IMR-90 (cell line): ENCODE measurements around the gene KCNT2. TPM values are rescaled to one million over a fixed set of nuclear protein-coding genes. Genes with fewer than 3 reads are reported as not detected.

Experiments used
- ATAC-seq: fragments of 200-7000 bp; cut with Tn5 transposase; 2 replicates; pipeline ENCODE4 v1.9.1; 2020; ENCODE audit warnings: low read depth, mild to moderate bottlenecking, moderate library complexity
- BruUV-seq: library from RNA; stranded (reverse); fragments of 400-500 nt; replicated peaks from 2 replicates; lab custom pipeline; 2021; lab: Mats Ljungman, UMichigan
- CTCF ChIA-PET: fragments of 300-600 bp; formaldehyde crosslinking; extraction: SDS; loops from one replicate; lab custom pipeline; 2021; ENCODE audit warnings: antibody characterized with exemption; lab: Yijun Ruan, JAX
- POLR2A ChIA-PET: fragments of 300-600 bp; sonication (Branson Sonifier 250); formaldehyde crosslinking; loops from one replicate; lab custom pipeline; 2022; ENCODE audit warnings: antibody characterized with exemption; ENCODE audit not compliant: unreplicated experiment; lab: Charles Lee
- DNase-seq: peaks from one replicate; pipeline ENCODE4 v3.0.0; 2013
- H2AFZ ChIP-seq: replicated peaks from 2 replicates; pipeline ENCODE3; 2013; ENCODE audit warnings: low read length, mild to moderate bottlenecking; ENCODE audit not compliant: poor library complexity
- H2AK5ac ChIP-seq: 2 replicates; pipeline ENCODE4 v1.6.1; 2013; ENCODE audit warnings: low read depth, low read length, inconsistent platforms
- H2AK9ac ChIP-seq: replicated peaks from 2 replicates; pipeline ENCODE3; 2013; ENCODE audit warnings: mild to moderate bottlenecking, low read depth, low read length, moderate library complexity; ENCODE audit not compliant: poor library complexity
- H2BK120ac ChIP-seq: 2 replicates; pipeline ENCODE4 v1.6.1; 2013; ENCODE audit warnings: low read depth, low read length, inconsistent platforms
- H2BK15ac ChIP-seq: 3 replicates; pipeline ENCODE4 v1.6.1; 2013; ENCODE audit warnings: low read depth, low read length, inconsistent platforms
- H2BK20ac ChIP-seq: 2 replicates; pipeline ENCODE4 v1.6.1; 2013; ENCODE audit warnings: low read depth, mild to moderate bottlenecking, inconsistent platforms, low read length, moderate library complexity
- H2BK5ac ChIP-seq: 2 replicates; pipeline ENCODE4 v1.6.1; 2013; ENCODE audit warnings: mild to moderate bottlenecking, low read depth, low read length, inconsistent platforms; ENCODE audit not compliant: poor library complexity, severe bottlenecking
- H3K14ac ChIP-seq: replicated peaks from 2 replicates; pipeline ENCODE4 v1.6.1; 2013; ENCODE audit warnings: low read depth, low read length, inconsistent platforms
- H3K18ac ChIP-seq: 2 replicates; pipeline ENCODE4 v1.6.1; 2013; ENCODE audit warnings: low read depth, low read length, control low read depth
- H3K23ac ChIP-seq: 2 replicates; pipeline ENCODE4 v1.6.1; 2013; ENCODE audit warnings: low read depth, low read length, inconsistent platforms
- H3K27ac ChIP-seq: 2 replicates; pipeline ENCODE4 v1.5.1; 2013; ENCODE audit warnings: mild to moderate bottlenecking, control low read depth, low read length; ENCODE audit not compliant: insufficient read depth
- H3K27me3 ChIP-seq: 2 replicates; pipeline ENCODE4 v1.6.1; 2013; ENCODE audit warnings: low read length; ENCODE audit not compliant: control insufficient read depth, insufficient read depth
- H3K36me3 ChIP-seq: 2 replicates; pipeline ENCODE4 v1.6.1; 2013; ENCODE audit warnings: low read length, mixed read lengths; ENCODE audit not compliant: control insufficient read depth, insufficient read depth
- H3K4ac ChIP-seq: 2 replicates; pipeline ENCODE4 v1.6.1; 2013; ENCODE audit warnings: low read depth, low read length, inconsistent platforms
- H3K4me1 ChIP-seq: 2 replicates; pipeline ENCODE4 v1.6.1; 2013; ENCODE audit warnings: low read length, mixed read lengths; ENCODE audit not compliant: control insufficient read depth, insufficient read depth
- H3K4me2 ChIP-seq: 2 replicates; pipeline ENCODE4 v1.6.1; 2013; ENCODE audit warnings: low read depth, mild to moderate bottlenecking, control low read depth, low read length, moderate library complexity
- H3K4me3 ChIP-seq: 2 replicates; pipeline ENCODE4 v1.5.1; 2013; ENCODE audit warnings: low read depth, mild to moderate bottlenecking, control low read depth, low read length, moderate library complexity; ENCODE audit not compliant: insufficient read depth
- H3K56ac ChIP-seq: 2 replicates; pipeline ENCODE4 v1.6.1; 2013; ENCODE audit warnings: low read length, inconsistent platforms; ENCODE audit not compliant: insufficient read depth; ENCODE audit errors: extremely low read depth
- H3K79me1 ChIP-seq, 2 experiments: 2 replicates each; pipeline ENCODE4 v1.6.1; 2013; ENCODE audit warnings: low read length in 2 of 2, inconsistent platforms in 1 of 2, low read depth in 1 of 2
- H3K9ac ChIP-seq: 2 replicates; pipeline ENCODE4 v1.6.1; 2013; ENCODE audit warnings: low read depth, low read length, control low read depth
- H3K9me1 ChIP-seq: 2 replicates; pipeline ENCODE4 v1.6.1; 2013; ENCODE audit warnings: low read length, inconsistent platforms; ENCODE audit not compliant: insufficient read depth
- H3K9me3 ChIP-seq: 2 replicates; pipeline ENCODE4 v1.6.1; 2013; ENCODE audit warnings: low read length; ENCODE audit not compliant: control insufficient read depth, insufficient read depth
- H4K20me1 ChIP-seq: 2 replicates; pipeline ENCODE4 v1.6.1; 2013; ENCODE audit warnings: low read length, inconsistent platforms; ENCODE audit not compliant: insufficient read depth
- H4K5ac ChIP-seq: 2 replicates; pipeline ENCODE4 v1.6.1; 2013; ENCODE audit warnings: mild to moderate bottlenecking, low read depth, low read length, control low read depth
- H4K8ac ChIP-seq, 2 experiments: 2 replicates each; pipeline ENCODE4 v1.6.1; 2013; ENCODE audit warnings: low read depth in 2 of 2, low read length in 2 of 2, control low read depth in 1 of 2, inconsistent platforms in 1 of 2
- H4K91ac ChIP-seq: 2 replicates; pipeline ENCODE4 v1.6.1; 2013; ENCODE audit warnings: low read depth, low read length, inconsistent platforms; ENCODE audit not compliant: insufficient read depth
- BHLHE40 ChIP-seq: fragments of 150-350 bp; IDR thresholded peaks from 2 replicates; pipeline ENCODE4 v1.6.1; 2016; ENCODE audit warnings: mild to moderate bottlenecking, low read depth, low read length
- CEBPB ChIP-seq: IDR thresholded peaks from 2 replicates; pipeline ENCODE4 v1.6.1; 2012; ENCODE audit warnings: low read depth, low read length, improper control_type of control experiment
- CHD1 ChIP-seq: IDR thresholded peaks from 2 replicates; pipeline ENCODE4 v1.6.1; 2012; ENCODE audit warnings: low read depth, low read length, improper control_type of control experiment
- FOS ChIP-seq: fragments of 150-350 bp; IDR thresholded peaks from 2 replicates; pipeline ENCODE4 v1.6.1; 2016; ENCODE audit warnings: low read depth, low read length
- MAFK ChIP-seq: IDR thresholded peaks from 2 replicates; pipeline ENCODE4 v1.6.1; 2012; ENCODE audit warnings: low read depth, low read length, improper control_type of control experiment
- MAZ ChIP-seq: IDR thresholded peaks from 2 replicates; pipeline ENCODE4 v1.6.1; 2012; ENCODE audit warnings: low read depth, mild to moderate bottlenecking, low read length, improper control_type of control experiment, moderate library complexity, borderline replicate concordance
- MXI1 ChIP-seq: IDR thresholded peaks from 2 replicates; pipeline ENCODE4 v1.6.1; 2012; ENCODE audit warnings: low read depth, mild to moderate bottlenecking, low read length, moderate library complexity, borderline replicate concordance
- NFE2L2 ChIP-seq: fragments of 150-350 bp; IDR thresholded peaks from 2 replicates; pipeline ENCODE4 v1.6.1; 2016; ENCODE audit warnings: low read depth, mild to moderate bottlenecking, low read length
- POLR2A ChIP-seq: IDR thresholded peaks from 2 replicates; pipeline ENCODE4 v1.6.1; 2012; ENCODE audit warnings: mild to moderate bottlenecking, low read depth, low read length
- RAD21 ChIP-seq: IDR thresholded peaks from 2 replicates; pipeline ENCODE4 v1.6.1; 2012; ENCODE audit warnings: low read length, improper control_type of control experiment
- RCOR1 ChIP-seq: IDR thresholded peaks from 2 replicates; pipeline ENCODE4 v1.6.1; 2012; ENCODE audit warnings: mild to moderate bottlenecking, low read length, improper control_type of control experiment; ENCODE audit not compliant: insufficient replicate concordance
- RFX5 ChIP-seq: IDR thresholded peaks from 2 replicates; pipeline ENCODE4 v1.8.0; 2012; ENCODE audit warnings: low read depth, mild to moderate bottlenecking, low read length, moderate library complexity
- SMC3 ChIP-seq: fragments of 150-350 bp; IDR thresholded peaks from 2 replicates; pipeline ENCODE4 v1.6.1; 2016; ENCODE audit warnings: low read depth, mild to moderate bottlenecking, antibody characterized with exemption, low read length, moderate library complexity
- WGBS, 2 experiments: methylation state at CpG; one replicate each; pipeline versions ENCODE4 v1.1.5 to v1.1.7; 2013; ENCODE audit warnings: missing lambda C conversion rate in 2 of 2; ENCODE audit not compliant: insufficient read length in 1 of 2; ENCODE audit errors: extremely low coverage in 2 of 2; 5-methylcytosine and 5-hydroxymethylcytosine counted together
- dilution Hi-C: fragments of 300-500 bp; cut with HindIII; formaldehyde crosslinking; loops from one replicate; pipeline ENCODE4 v1.14.3; 2018; ENCODE audit warnings: low sequenced_read_pairs; ENCODE audit not compliant: unreplicated experiment
- in situ Hi-C: fragments of 300-500 bp; cut with MboI; formaldehyde crosslinking; loops from 3 replicates; pipeline ENCODE4 v1.14.3; 2019; ENCODE audit warnings: low sequenced_read_pairs, inconsistent platforms, mixed read lengths
- intact Hi-C: fragments of 100-400 bp; cut with micrococcal nuclease; formaldehyde crosslinking; loops from 2 replicates; pipeline ENCODE4 v1.10.0; 2022
- polyA plus RNA-seq, 3 experiments: library from polyadenylated mRNA; depleted of rRNA; stranded (reverse); fragments of >200 nt; gene quantifications; 2 replicates each; pipeline ENCODE4 v1.2.3, GENCODE V29; 2012; ENCODE audit warnings: low replicate concordance in 1 of 3
- total RNA-seq: library from RNA; depleted of rRNA; stranded (reverse); fragments of >200 nt; gene quantifications from 2 replicates; pipeline ENCODE4 v1.2.3, GENCODE V29; 2012
- TF ChIP-seq, protein P1 (sequence below): fragments of 150-350 bp; IDR thresholded peaks from 2 replicates; pipeline ENCODE4 v1.6.1; 2017; ENCODE audit warnings: mild to moderate bottlenecking, antibody characterized with exemption, low read length, low read depth
- TF ChIP-seq, protein P2 (sequence below): conservative IDR thresholded peaks from 2 replicates; pipeline ENCODE4 v1.5.1; 2012; ENCODE audit warnings: mild to moderate bottlenecking, low read depth, low read length, improper control_type of control experiment
- TF ChIP-seq, protein P3 (sequence below): fragments of 150-350 bp; IDR thresholded peaks from 2 replicates; pipeline ENCODE4 v1.6.1; 2016; ENCODE audit warnings: low read depth, mild to moderate bottlenecking, low read length, moderate library complexity, borderline replicate concordance

The KCNT2 gene
- total and polyA plus RNA-seq, 2 of the 4 experiments (the other 2 are of a cell fraction): 0.22 to 0.72 TPM

- Histone ChIP-seq H4K91ac (no peak overlapping the region), H2BK5ac (no peak overlapping the region), H3K9me1 (no peaks in the 10 kb centered on the region), H4K20me1 (no peaks in the 10 kb centered on the region), H3K9ac (no peak overlapping the region), H3K79me1 (no peaks in the 10 kb centered on the region), H3K18ac (no peak overlapping the region), H2BK120ac (no peak overlapping the region), H3K36me3 (no peaks in the 10 kb centered on the region), H3K27me3 (no peaks in the 10 kb centered on the region), H3K9me3 (no peaks in the 10 kb centered on the region), H3K23ac (no peak overlapping the region), H3K4me1 (no peaks in the 10 kb centered on the region), H2AK5ac (no peak overlapping the region), H2BK15ac (no peak overlapping the region), H3K27ac (no peak overlapping the region), H3K14ac (no peak overlapping the region), H4K5ac (no peak overlapping the region), H4K8ac (no peak overlapping the region), H2AK9ac (no peak overlapping the region), H3K56ac (no peak overlapping the region), H3K4ac (no peak overlapping the region), H2AFZ (no peak overlapping the region), H2BK20ac (no peak overlapping the region), H3K4me3 (no peak overlapping the region), H3K4me2 (no peak overlapping the region)
- POLR2A ChIA-PET: no interaction called here
- no CpG with 5 or more reads among the region's 2 CpGs for WGBS, 2 experiments
- DNase-seq (no peak), ATAC-seq (no peak)
- no peak for TF ChIP-seq SMC3
- no peak for TF ChIP-seq MXI1
- TF ChIP-seq MAFK: no peak
- no peak for TF ChIP-seq CHD1
- no peak for TF ChIP-seq RAD21
- no peak for TF ChIP-seq POLR2A
- no peak for TF ChIP-seq RFX5
- TF ChIP-seq, protein P1, sequence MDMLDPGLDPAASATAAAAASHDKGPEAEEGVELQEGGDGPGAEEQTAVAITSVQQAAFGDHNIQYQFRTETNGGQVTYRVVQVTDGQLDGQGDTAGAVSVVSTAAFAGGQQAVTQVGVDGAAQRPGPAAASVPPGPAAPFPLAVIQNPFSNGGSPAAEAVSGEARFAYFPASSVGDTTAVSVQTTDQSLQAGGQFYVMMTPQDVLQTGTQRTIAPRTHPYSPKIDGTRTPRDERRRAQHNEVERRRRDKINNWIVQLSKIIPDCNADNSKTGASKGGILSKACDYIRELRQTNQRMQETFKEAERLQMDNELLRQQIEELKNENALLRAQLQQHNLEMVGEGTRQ: no peak
- TF ChIP-seq BHLHE40: no peak
- no peak for TF ChIP-seq CEBPB
- TF ChIP-seq, protein P2, sequence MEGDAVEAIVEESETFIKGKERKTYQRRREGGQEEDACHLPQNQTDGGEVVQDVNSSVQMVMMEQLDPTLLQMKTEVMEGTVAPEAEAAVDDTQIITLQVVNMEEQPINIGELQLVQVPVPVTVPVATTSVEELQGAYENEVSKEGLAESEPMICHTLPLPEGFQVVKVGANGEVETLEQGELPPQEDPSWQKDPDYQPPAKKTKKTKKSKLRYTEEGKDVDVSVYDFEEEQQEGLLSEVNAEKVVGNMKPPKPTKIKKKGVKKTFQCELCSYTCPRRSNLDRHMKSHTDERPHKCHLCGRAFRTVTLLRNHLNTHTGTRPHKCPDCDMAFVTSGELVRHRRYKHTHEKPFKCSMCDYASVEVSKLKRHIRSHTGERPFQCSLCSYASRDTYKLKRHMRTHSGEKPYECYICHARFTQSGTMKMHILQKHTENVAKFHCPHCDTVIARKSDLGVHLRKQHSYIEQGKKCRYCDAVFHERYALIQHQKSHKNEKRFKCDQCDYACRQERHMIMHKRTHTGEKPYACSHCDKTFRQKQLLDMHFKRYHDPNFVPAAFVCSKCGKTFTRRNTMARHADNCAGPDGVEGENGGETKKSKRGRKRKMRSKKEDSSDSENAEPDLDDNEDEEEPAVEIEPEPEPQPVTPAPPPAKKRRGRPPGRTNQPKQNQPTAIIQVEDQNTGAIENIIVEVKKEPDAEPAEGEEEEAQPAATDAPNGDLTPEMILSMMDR: no peak
- TF ChIP-seq NFE2L2: no peak
- TF ChIP-seq FOS: no peak
- TF ChIP-seq, protein P3, sequence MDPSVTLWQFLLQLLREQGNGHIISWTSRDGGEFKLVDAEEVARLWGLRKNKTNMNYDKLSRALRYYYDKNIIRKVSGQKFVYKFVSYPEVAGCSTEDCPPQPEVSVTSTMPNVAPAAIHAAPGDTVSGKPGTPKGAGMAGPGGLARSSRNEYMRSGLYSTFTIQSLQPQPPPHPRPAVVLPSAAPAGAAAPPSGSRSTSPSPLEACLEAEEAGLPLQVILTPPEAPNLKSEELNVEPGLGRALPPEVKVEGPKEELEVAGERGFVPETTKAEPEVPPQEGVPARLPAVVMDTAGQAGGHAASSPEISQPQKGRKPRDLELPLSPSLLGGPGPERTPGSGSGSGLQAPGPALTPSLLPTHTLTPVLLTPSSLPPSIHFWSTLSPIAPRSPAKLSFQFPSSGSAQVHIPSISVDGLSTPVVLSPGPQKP: no peak
- TF ChIP-seq RCOR1: no peak
- no peak for TF ChIP-seq MAZ
- CTCF ChIA-PET: no interaction called here
- intact Hi-C loops (no loop called here), dilution Hi-C loops (no loop called here), in situ Hi-C loops (no loop called here)
- no TSS peak for BruUV-seq
Observed at GRCh38 chr1:196502437-196502836, 105.8 kb downstream of the KCNT2 start.
